ENCODE data around the gene SH3GL1.

The SH3GL1 gene

GRCh38 chr19:4347521-4347920 is 52.8 kb downstream of the SH3GL1 start:
- TF ChIP-seq, protein P1, sequence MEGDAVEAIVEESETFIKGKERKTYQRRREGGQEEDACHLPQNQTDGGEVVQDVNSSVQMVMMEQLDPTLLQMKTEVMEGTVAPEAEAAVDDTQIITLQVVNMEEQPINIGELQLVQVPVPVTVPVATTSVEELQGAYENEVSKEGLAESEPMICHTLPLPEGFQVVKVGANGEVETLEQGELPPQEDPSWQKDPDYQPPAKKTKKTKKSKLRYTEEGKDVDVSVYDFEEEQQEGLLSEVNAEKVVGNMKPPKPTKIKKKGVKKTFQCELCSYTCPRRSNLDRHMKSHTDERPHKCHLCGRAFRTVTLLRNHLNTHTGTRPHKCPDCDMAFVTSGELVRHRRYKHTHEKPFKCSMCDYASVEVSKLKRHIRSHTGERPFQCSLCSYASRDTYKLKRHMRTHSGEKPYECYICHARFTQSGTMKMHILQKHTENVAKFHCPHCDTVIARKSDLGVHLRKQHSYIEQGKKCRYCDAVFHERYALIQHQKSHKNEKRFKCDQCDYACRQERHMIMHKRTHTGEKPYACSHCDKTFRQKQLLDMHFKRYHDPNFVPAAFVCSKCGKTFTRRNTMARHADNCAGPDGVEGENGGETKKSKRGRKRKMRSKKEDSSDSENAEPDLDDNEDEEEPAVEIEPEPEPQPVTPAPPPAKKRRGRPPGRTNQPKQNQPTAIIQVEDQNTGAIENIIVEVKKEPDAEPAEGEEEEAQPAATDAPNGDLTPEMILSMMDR (IDR thresholded peaks at IDR 0.05; ENCODE audit: low read depth, low read length, missing control alignments), result no peak
- no peak for DNase-seq (ENCODE audit: extremely low read depth, low read depth)
- H3K4me3 ChIP-seq (replicated peaks; ENCODE audit: low read depth, low read length), result no peak overlapping the region

GRCh38 chr19:4346020-4346383 is 54.3 kb downstream of the SH3GL1 start:
- DNase-seq (ENCODE audit: extremely low read depth, low read depth), result no peak
- TF ChIP-seq, protein P1 (IDR thresholded peaks at IDR 0.05; ENCODE audit: low read depth, low read length, missing control alignments), result no peak
- no peak overlapping the region for H3K4me3 ChIP-seq (replicated peaks; ENCODE audit: low read depth, low read length)

- no peak for DNase-seq (ENCODE audit: extremely low read depth, low read depth)
- no peak overlapping the region for H3K4me3 ChIP-seq (replicated peaks; ENCODE audit: low read depth, low read length)
- TF ChIP-seq, protein P1 (IDR thresholded peaks at IDR 0.05; ENCODE audit: low read depth, low read length, missing control alignments), result no peak
Measured at GRCh38 chr19:4345342-4346019, 54.9 kb downstream of the SH3GL1 start.

DNA sequence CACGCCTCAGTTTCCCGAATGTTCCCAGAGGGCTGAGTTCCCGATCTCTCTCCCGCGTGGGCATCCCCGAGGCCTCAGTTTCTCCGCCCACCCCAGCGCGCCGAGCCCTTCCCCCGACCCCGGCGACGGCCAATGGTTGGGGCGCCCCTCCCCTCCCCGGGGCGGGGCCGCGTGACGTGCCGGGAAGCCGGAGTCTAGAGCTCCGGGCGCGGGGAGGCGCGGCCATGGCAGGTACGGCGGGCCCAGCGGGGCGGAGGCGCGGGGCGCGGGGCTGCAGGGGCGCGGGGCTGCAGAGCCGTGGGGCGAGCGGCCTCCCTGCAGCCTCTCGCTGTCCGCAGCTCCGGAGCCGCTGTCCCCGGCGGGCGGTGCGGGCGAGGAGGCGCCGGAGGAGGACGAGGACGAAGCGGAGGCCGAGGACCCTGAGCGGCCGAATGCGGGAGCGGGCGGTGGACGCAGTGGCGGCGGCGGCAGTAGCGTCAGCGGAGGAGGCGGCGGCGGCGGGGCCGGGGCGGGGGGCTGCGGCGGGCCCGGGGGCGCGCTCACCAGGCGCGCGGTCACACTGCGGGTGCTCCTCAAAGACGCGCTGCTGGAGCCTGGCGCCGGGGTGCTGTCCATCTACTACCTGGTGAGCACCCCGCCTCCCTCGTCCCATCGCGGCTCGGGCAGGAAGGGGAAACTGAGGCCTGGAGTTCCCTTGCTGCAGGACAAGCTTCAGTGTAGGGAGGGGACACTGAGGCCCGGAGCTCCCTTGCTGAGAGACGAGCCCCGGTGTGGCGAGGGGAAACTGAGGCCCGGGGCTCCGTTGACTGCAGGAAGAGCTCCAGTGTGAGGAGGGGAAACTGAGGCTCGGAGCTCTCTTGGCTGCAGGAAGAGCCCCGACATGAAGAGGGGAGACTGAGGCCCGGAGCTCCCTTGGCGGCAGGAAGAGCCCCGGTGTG is 56.7 kb downstream of the SH3GL1 start, which contains the start of gene MPND:
Gene MPND (plus strand): TSS at position 193 of the 938 bp plus-strand sequence. CDS start 32 bp downstream, at position 225.
- peak within 1 kb of the TSS; percentile 50 for H3K4me3 ChIP-seq (replicated peaks; ENCODE audit: low read depth, low read length)
- DNase-seq (ENCODE audit: extremely low read depth, low read depth), result no peak
- TF ChIP-seq, protein P1 (IDR thresholded peaks at IDR 0.05; ENCODE audit: low read depth, low read length, missing control alignments), result no peak

DNA sequence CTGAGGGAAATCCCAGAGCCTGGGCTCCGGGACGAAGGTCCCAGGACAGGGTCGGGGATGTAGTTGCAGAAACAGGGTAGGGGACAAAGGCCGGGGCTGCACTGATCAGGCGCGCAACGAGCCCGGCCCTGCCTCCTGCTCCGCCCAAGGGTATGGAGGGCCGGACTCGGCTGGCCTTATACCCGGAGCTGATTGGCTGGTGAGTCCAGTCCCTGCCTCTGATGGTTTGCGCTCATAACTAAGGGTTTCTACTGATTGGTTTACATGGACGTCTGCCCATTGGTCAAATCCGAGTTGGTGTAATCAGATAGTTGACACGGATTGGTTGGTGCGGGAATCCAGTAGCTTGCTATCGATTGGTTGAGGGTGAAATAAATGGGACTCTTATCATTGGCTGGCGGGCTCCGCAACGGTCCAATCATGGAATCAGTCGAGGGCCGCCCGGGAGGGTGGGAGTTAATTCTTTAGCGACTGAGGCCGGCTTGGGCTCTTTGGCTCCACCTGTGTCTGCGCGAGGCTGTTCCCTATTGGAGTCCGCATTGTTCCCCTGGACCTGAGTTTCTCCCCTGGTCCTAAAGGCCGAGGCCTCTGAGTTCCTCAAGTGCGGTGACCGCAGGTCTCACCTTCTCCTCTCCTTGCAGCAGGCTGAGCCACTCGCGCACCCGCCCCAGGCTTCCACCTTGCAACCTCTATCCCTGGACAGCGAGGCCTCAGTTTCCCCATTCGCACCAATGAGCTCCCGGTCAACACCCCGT is 57.6 kb downstream of the SH3GL1 start:
- peak overlapping the region; percentile 50 for H3K4me3 ChIP-seq (replicated peaks; ENCODE audit: low read depth, low read length)
- TF ChIP-seq, protein P1 (IDR thresholded peaks at IDR 0.05; ENCODE audit: low read depth, low read length, missing control alignments), result peak; percentile 20
- peak; percentile 100 for DNase-seq (ENCODE audit: extremely low read depth, low read depth)

- TF ChIP-seq, protein P1 (IDR thresholded peaks at IDR 0.05; ENCODE audit: low read depth, low read length, missing control alignments), result no peak
- DNase-seq (ENCODE audit: extremely low read depth, low read depth), result no peak
- peak overlapping the region; percentile 50 for H3K4me3 ChIP-seq (replicated peaks; ENCODE audit: low read depth, low read length)
Measured at GRCh38 chr19:4342314-4342614, 58.1 kb downstream of the SH3GL1 start.

Measured in HFF-Myc (cell line).